ENCODE results near the gene EIF3D. TPM values are rescaled to one million over a fixed set of nuclear protein-coding genes. Genes with fewer than 3 reads are reported as not detected.

EIF3D gene
- total RNA-seq, 1 donor from 2014 or later: 212 TPM

GRCh38 chr22:36571991-36572390, 43.0 kb upstream of the EIF3D start:
- no peak overlapping the region for H3K4me3 ChIP-seq
- no peaks in the 10 kb centered on the region for H3K36me3 ChIP-seq
- no peak for TF ChIP-seq CTCF (IDR thresholded peaks at IDR 0.05)
- no peaks in the 10 kb centered on the region for H3K4me1 ChIP-seq
- no peaks in the 10 kb centered on the region for H3K9me3 ChIP-seq
- H3K27ac ChIP-seq: no peak overlapping the region
- no peaks in the 10 kb centered on the region for H3K27me3 ChIP-seq
- intact Hi-C loops (cut with DNase I): no loop called here
- no peak for DNase-seq (ENCODE audit: low spot score in 2 of 2)

- Histone ChIP-seq H3K27ac (no peak overlapping the region), H3K36me3 (no peaks in the 10 kb centered on the region), H3K9me3 (no peaks in the 10 kb centered on the region), H3K4me3 (no peak overlapping the region), H3K27me3 (no peaks in the 10 kb centered on the region), H3K4me1 (no peaks in the 10 kb centered on the region)
- TF ChIP-seq CTCF (IDR thresholded peaks at IDR 0.05): no peak
- intact Hi-C loops (cut with DNase I): no loop called here
- DNase-seq (ENCODE audit: low spot score in 2 of 2): no peak
These were observed 41.0 kb upstream of the EIF3D start for GRCh38 chr22:36569999-36570398.

- Histone ChIP-seq H3K4me3 (no peak overlapping the region), H3K27ac (no peak overlapping the region), H3K9me3 (no peaks in the 10 kb centered on the region), H3K36me3 (no peaks in the 10 kb centered on the region), H3K27me3 (peaks cover under 1% of the 10 kb centered on the region), H3K4me1 (no peaks in the 10 kb centered on the region)
- intact Hi-C loops (cut with DNase I): no loop called here
- no peak for TF ChIP-seq CTCF (IDR thresholded peaks at IDR 0.05)
- no peak for DNase-seq (ENCODE audit: low spot score in 2 of 2)
These were observed 39.9 kb upstream of the EIF3D start for GRCh38 chr22:36568846-36569245.

- H3K36me3 ChIP-seq: no peaks in the 10 kb centered on the region
- no peak for DNase-seq (ENCODE audit: low spot score in 2 of 2)
- no peaks in the 10 kb centered on the region for H3K9me3 ChIP-seq
- no peak for TF ChIP-seq CTCF (IDR thresholded peaks at IDR 0.05)
- no peak overlapping the region for H3K4me3 ChIP-seq
- no peak overlapping the region for H3K27ac ChIP-seq
- H3K4me1 ChIP-seq: no peaks in the 10 kb centered on the region
- intact Hi-C loops (cut with DNase I): no loop called here
- H3K27me3 ChIP-seq: peaks cover 9% of the 10 kb centered on the region
These were observed 37.8 kb upstream of the EIF3D start for GRCh38 chr22:36566720-36567119.

- no peak for DNase-seq (ENCODE audit: low spot score in 2 of 2)
- Histone ChIP-seq H3K36me3 (no peaks in the 10 kb centered on the region), H3K27ac (no peak overlapping the region), H3K4me1 (no peaks in the 10 kb centered on the region), H3K4me3 (no peak overlapping the region), H3K9me3 (no peaks in the 10 kb centered on the region), H3K27me3 (peaks cover 9% of the 10 kb centered on the region)
- intact Hi-C loops (cut with DNase I): no loop called here
- no peak for TF ChIP-seq CTCF (IDR thresholded peaks at IDR 0.05)
These were observed 36.7 kb upstream of the EIF3D start for GRCh38 chr22:36565686-36566085.

GRCh38 chr22:36565159-36565507, 36.2 kb upstream of the EIF3D start:
- Histone ChIP-seq H3K9me3 (no peaks in the 10 kb centered on the region), H3K4me1 (no peaks in the 10 kb centered on the region), H3K36me3 (no peaks in the 10 kb centered on the region), H3K27ac (no peak overlapping the region), H3K27me3 (peaks cover 9% of the 10 kb centered on the region), H3K4me3 (no peak overlapping the region)
- no peak for DNase-seq (ENCODE audit: low spot score in 2 of 2)
- intact Hi-C loops (cut with DNase I): no loop called here
- TF ChIP-seq CTCF (IDR thresholded peaks at IDR 0.05): no peak
